GM21528 (cell line): Measurements from ENCODE around the gene MAP7.
A peak's percentile ranks its signal among the peaks of the same experiment; 100 is the strongest.
"Not testable (repeated sequence)": the region's sequence is repeated elsewhere in the genome, so short reads cannot be mapped to it uniquely, and the experiment has no call there.

Experiments used
- ATAC-seq: cut with Tn5 transposase; IDR thresholded peaks from one replicate; pipeline ENCODE4 v1.9.1; 2021; ENCODE audit warnings: mild to moderate bottlenecking, moderate library complexity; ENCODE audit not compliant: unreplicated experiment, low FRiP score

Gene MAP7

DNA sequence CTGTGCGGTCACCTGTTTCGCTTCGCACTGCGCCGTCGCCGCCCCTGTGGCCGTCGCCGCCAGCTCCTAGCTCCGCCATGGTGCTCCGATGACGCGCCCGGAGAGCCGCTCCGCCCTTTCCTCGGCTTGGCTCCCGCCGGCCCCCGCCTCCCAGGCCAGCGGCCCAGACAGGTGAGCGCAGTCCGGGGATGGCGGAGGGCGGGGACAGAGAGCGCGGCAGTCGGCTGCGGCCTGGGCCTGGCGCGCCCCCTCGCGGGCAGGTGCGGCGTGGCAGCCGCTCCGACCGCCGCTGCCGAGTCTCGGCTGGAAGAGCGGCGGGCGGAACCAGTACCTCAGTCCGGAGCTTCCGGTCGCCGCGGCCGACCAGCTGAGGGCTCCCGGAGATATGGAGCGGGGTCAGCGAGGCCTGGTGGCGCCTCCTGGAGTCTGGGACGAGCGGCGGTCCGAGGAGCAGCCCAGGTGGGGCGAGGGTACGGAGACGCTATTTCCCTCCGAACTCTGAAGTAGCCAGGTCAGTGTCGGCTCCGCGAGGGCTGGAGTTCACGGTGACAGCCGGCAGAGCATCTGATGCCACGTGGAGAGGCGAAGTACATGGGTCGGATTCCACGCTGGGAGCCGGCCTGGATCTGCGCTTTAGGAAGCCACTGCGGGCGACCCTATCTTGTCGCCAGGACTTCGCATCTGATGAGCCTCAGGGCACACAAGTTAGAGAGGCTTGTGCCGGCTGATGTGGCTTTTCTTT lies at the start of gene MAP7:
MAP7 (minus strand) TSS at position 93 of the 742 bp plus-strand sequence; CDS start at position 79, 14 bp downstream.
- peak; percentile 79 for ATAC-seq

DNA sequence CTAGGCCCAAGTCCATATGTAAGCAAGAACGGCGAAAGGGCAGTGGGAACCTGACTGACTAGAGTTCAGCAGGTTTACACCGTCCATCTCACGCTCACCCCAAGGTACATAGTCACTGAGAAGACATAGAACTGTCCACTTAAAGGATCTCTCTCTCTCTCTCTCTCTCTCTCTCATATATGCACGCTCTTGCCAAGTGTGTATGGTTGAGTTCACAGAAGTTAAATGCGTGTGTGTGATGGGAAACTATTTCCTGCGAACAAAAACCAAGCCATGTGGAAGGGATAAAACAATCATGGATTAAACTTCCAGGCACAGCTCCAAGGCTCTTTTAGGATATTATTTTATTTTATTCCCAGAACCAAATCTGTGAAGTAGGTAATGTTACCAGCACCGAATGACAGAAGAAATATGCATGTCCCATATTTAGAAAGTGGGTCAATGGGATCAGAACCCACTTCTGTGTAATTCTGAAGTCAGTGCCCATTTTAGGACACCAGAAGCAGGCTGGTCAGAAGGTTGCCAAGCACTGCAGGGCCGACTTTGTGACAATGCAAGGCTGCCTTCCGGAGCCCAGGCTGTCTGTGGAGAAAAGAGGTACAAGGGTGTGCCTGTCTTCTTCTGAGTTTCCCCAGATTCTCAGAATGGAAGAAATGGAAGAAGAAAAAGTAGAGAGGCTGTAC lies 49.2 kb upstream of the MAP7 start:
- no peak for ATAC-seq

DNA sequence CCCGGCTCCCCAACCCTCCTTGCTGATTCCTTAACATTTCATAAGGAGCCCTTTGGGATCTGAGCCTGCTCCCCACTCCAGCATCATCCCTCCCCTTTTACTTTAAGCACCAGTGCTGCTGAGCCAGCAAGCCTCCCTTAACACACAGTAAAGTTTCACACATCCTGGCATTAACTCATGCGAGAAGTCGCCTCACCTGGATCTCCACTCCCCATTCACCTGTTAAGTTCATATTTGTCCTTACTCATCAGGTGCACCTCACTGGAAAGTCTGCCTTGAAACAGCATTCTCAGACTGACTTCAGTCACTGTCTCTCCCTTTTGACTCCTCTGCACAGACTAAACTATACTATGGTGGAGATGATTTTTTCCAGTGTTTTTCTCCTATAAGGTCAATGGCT lies 47.8 kb upstream of the MAP7 start:
- ATAC-seq: no peak

DNA sequence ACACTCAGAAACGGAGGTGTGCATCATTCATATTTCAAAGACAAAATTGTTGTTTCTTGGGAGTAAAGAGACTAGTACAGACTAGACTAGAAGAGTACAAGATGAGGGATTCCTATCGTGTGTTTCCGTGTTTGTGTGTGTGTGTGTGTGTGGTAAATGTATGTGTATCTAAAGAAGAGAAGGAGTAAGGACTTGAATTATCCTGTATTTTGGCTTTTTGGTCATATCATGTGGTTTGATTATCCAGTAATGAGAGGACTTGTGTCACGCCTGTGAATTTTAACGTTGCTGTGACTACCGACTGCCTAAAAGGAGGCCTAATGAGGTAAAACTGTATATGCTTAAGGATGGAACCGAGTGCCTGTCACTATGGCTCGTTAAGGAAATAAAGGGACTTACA lies 44.4 kb upstream of the MAP7 start:
- no peak for ATAC-seq

DNA sequence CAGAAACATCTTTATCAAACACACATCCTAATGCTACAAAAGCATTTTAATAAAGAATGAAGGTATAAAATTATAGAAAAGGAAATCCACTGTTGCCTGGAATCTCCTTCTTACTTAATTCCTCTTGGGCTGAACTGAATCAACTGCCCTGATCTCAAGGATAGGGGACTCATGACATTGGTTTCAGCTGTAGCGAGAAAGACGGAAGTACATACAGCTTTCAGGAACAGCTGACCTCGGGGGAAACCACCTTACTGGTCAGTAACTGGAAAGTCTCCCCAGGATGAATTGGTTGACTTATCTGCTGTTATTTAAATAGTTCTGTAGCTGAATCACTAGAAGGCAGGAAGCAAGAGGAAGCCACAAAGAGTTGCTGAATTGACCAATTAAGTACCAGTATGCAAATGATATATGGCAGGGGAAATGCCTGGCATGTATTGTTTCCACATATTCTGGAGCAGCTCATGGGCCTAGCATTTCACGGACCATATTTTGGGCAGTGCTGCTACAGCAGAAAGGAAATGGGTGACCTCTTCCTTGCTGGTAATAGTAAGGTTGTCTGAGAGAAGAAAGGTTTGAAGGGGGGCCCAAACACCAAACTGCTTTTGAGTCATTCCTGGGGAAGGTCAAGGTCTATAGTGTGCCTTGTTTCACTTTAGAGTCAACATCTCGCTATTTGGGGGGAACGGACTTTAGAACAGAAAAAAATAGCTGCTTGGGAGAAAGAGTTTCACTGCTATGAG lies 43.7 kb upstream of the MAP7 start:
- ATAC-seq: peak; percentile 96

DNA sequence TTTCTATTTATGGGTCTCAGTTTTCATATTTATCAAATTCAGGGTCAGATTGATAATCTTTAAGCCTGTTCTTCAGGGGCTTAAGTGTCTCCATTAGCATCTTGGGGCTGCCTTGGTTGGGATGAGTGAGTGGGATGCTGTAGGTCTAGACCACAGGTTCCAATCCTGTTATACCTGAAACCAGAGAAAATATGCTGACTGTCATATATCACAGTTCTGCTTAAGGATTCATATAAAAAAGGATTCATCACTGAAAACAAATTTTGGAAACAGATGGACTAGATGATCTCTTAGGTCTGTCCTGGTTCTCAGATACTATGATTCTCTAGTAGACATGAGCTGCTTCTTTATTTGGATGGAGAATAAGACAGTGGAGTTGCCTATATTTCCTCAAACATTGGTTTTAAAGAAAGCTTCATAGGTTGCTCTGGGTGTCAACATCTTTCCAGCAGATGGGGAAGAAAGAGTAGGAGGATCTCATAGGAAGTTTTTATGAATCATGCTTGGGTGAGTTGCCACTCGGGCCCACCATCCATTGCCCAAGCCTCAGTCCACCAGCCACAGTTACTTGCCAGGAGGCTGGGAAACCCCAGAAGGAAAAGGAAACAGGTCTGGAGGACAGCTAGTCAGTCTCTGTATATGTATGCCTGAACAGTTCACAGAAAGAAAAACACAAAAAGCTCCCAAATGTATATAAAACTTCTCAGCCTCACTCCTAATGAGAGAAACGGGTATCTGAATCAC lies 42.9 kb upstream of the MAP7 start:
- ATAC-seq: no peak

DNA sequence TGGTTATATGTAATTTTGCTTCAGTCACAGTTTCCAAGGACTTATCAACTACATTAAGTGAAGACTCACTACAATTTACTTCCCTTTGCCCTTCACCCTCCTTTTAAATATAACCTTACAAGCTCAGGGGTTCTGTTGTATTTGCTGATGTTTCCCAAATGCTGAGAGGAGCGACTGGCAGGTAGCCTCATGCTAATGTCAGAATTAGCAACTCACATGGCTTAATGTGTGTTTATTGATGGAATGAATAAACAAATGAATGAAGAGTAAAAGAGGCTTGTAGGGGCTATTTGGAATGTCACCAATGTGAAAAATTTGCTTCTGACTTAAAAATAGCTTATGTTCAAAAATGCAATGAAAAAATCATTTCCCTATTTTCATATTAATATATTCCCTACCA lies 41.4 kb upstream of the MAP7 start:
- ATAC-seq: no peak

DNA sequence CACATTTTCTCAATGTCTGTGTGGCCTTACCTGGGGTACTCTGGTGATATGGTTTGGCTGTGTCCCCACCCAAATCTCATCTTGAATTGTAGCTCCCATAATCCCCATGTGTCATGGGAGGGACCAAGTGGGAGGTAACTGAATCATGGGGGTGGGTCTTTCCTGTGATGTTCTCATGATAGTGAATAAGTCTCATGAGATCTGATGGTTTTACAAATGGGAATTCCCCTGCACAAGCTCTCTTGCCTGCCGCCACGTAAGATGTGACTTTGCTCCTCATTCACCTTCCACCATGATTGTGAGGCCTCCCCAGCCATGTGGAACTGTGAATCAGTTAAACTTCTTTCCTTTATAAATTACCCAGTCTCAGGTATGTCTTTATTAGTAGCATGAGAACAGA lies 40.6 kb upstream of the MAP7 start:
- ATAC-seq: not testable (repeated sequence)

DNA sequence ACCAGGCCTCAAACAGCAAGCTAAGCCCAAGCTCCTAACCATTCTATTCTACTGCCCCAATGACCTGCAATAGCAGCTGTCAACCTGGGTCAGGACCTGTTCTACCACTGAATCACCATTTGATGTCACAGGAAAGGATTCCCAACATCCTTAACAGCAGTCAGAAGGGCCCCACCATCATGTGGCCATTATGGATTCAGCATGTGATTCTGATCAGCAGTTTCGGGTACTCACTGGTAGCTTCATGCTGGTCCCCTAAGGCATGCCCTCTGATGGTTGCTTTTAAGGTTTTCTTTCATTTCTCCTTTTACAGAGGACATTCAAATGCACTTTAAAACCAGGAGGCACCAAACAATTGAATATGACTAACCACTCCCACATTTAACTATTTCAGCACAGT lies 37.3 kb upstream of the MAP7 start:
- no peak for ATAC-seq

DNA sequence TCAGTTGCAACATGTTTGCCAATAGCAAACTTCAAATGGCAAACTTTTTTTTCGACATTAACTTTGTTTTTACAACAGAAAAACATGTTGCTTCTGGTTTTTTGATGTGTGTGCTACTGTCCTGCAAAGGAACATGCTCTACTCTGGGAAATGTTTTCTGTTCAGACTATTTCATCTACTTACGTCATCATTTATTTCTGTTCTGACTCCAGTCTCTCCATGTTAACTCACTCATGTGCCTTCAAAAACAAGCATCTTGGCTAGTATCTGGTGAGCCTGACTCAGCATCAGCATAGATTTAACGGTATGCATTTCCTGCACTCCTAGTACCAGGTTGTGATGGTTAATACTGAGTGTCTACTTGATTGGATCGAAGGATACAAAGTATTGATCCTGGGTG lies 36.1 kb upstream of the MAP7 start:
- ATAC-seq: no peak

DNA sequence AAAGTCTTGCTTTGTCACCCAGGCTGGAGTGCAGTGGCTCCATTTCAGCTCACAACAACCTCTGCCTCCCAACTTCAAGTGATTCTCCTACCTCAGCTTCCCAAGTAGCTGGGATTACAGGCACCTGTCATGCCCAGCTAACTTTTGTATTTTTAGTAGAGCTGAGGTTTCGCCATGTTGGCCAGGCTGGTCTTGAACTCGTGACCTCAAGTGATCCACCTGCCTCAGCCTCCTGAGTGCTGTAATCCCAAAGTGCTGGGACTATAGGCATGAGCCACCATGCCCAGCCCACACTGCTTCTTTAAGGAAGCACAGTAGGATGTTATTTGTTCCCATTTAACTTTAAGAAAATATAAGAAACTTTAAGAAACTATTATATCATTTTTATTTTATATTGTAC lies 35.3 kb upstream of the MAP7 start:
- not testable (repeated sequence) for ATAC-seq

DNA sequence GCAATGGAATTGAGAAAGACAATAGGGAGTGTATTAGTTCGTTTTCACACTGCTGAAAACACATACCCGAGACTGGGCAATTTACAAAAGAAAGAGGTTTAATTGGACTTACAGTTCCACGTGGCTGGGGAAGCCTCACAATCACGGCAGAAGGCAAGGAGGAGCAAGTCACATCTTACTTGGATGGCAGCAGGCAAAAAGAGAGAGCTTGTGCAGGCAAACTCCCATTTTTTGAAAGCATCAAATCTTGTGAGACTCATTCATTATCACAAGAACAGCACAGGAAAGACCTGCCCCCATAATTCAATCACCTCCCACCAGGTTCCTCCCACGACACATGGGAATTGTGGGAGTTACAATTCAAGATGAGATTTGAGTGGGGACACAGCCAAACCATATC lies 34.1 kb upstream of the MAP7 start:
- ATAC-seq: not testable (repeated sequence)

DNA sequence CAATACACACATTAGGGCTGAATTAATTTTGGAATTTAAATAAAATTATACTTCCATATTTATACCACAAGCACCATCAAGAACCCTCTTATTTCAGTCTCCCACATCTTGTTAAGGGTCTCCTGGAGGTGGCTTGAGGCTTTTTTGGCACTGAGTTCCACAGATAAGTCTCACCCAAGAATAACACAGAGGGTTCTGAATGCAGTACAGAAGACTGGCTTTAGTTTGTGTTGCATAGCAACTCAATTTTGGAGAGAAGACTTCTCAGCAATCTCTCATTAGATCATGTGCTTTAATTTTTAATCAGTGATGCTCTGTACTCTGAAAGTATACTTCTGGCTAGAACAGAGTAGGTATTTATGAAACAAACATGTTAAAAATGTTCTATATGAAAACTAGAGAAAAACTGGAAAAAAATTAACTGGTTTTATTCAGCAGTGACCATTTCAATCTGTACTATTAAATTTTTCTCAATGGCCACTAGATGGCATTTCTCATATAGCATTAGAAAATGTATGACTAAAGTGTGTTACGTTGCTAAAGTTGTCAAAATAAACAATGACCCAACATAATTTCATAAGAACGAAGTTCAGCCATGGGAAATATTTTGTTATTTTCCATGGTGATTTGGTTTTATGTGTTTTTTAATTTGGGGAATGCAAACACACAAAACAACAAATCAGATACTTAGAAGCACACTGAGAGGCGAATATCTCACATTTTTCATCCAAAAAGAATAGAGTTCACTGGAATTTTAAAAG lies 32.7 kb upstream of the MAP7 start:
- no peak for ATAC-seq

DNA sequence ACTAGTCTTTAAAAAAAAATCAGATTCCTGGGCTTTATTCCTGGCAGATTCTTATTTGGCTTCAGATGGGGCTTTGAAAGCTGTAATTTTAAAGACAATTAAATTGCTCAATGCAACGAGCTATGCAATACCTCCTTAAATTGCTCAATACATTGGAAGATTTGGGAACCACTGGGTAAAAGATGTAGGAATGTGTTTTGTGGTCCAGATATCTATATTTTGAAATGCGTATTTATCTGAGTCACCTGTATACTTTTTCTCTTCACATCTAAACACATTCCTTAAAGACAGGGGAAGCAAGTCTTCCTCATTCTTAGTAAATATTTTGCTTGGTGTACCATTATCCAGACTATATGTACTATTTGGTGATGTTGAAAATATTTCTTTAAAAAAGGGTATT lies 29.6 kb upstream of the MAP7 start:
- ATAC-seq: no peak

DNA sequence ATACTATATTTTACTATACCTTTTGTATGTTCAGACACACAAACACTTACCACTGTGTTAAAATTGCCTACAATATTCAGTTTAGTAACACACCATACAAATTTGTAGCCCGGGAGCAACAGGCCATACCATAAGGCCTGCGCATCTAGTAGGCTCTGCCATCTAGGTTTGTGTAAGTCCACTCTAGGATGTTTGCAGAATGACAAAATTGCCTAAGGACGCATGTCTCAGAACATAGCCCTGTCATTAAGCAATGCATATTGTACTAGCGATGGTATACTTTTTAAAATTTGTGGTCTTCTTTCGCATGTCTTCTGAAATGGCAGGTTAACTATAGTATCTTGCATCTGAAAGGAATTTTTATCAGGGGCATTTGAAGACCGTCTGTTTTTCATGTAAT lies 26.6 kb upstream of the MAP7 start:
- no peak for ATAC-seq

DNA sequence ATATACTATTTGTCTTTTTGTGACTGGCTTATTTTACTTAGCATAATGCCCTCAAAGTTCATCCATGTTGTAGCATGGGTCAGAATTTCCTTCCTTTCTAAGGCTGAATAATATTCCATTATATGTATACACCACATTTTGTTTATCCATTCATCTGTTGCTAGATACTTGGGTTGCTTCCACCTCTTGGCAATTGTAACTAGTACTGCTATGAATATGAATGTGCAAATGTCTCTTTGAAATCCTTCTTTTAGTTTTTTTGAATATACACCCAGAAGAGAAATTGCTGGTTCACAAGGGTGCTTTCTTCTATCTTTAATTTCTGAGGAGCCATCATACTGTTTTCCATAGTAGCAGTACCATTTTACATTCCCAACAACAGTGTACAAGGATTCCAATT lies 21.3 kb upstream of the MAP7 start:
- ATAC-seq: no peak

DNA sequence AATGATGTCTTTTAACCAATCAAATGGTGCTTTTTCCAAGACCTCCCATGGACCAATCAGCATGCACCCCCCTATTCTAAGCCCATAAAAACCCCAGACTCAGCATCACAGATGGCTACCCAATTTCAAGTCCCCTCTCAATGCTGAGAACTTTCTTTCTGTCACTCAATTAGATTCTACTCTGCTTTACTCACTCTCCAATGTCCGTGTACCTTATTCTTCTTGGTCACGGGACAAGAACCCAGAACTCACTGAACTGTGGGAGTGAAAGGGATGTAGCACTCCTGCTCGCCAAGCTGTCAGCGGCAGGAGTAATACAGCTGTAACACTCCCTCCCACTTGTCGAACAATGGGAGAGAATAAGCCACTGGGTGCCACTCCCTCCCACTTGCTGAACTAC lies 20.8 kb upstream of the MAP7 start:
- no peak for ATAC-seq

DNA sequence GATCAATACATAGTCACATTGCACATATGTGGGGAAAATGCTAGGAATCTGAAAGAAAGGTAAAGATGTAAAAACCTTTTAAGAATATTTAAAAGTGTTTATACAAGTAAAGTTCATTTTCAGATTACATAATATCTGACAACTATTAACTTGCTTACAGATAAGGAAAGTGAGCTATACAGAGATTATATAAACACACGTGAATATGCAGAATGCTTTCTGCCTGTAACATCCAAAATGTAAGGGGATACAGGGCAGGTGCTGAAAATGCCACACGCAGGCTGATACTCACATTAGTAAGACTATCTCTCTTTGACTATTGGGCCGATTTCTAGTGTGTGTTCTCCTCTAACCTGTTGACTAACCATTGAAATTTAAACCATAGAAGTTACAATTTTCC lies 17.9 kb upstream of the MAP7 start:
- no peak for ATAC-seq

DNA sequence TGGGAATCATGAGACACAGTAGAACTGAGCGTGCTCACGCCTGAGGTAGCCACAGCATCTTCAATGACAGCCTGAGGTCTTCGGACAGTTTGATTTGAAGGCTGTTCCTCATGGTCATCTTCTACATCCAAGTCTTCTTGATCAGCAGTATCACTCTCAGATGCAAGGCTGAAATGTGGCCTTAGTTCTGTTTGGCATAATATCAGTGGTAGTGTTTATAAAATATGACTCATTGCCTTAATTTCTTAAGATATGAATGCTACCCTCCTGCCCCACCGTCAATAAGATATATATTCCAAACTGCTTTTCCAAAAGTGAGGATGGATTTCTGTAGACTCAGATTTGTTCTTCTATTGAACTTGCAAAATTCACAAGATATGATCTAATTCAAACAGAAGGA lies 17.5 kb upstream of the MAP7 start:
- no peak for ATAC-seq

DNA sequence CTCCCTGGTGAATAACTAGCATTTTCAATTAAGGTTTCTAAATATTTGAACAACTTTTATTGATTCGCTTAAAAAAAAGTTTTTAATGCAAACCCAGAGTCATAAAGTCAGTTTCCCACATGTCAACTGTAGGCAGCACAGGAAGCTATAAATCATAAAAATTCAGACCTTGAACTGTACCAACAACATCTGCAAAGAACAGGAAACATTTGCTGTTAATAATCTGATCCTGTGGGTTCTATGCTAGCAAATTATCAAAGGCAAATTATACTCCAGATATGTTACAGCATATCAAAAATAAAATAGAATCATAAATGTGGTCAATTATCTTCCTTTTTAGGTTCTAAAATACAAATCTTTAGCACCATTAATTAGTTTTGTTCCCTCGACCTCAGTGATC lies 16.6 kb upstream of the MAP7 start:
- ATAC-seq: no peak
